ENCODE measurements around the gene ZNF511.
A peak's percentile ranks its signal among the peaks of the same experiment; 100 is the strongest.
"Not testable (repeated sequence)": the region's sequence is repeated elsewhere in the genome, so short reads cannot be mapped to it uniquely, and the experiment has no call there.

Gene ZNF511, protein sequence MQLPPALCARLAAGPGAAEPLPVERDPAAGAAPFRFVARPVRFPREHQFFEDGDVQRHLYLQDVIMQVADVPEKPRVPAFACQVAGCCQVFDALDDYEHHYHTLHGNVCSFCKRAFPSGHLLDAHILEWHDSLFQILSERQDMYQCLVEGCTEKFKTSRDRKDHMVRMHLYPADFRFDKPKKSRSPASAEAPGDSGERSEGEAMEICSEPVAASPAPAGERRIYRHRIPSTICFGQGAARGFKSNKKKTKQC

GRCh38 chr10:133308421-133309099 is at the start of gene ZNF511, which contains the start of gene TUBGCP2:
Gene ZNF511, plus strand, starts transcription at chr10:133308914. Its CDS starts 30 bp downstream, at chr10:133308944.
Gene TUBGCP2, minus strand, starts transcription at chr10:133308872. Its CDS starts 5,931 bp downstream, at chr10:133302941.
- DNase-seq (ENCODE audit: low spot score): peak; percentile 86

- no peak for DNase-seq (ENCODE audit: low spot score)
Measured at GRCh38 chr10:133259602-133259989, 49.1 kb upstream of the ZNF511 start.

GRCh38 chr10:133260895-133261725 is 47.6 kb upstream of the ZNF511 start:
- DNase-seq (ENCODE audit: low spot score): peak; percentile 40

DNA sequence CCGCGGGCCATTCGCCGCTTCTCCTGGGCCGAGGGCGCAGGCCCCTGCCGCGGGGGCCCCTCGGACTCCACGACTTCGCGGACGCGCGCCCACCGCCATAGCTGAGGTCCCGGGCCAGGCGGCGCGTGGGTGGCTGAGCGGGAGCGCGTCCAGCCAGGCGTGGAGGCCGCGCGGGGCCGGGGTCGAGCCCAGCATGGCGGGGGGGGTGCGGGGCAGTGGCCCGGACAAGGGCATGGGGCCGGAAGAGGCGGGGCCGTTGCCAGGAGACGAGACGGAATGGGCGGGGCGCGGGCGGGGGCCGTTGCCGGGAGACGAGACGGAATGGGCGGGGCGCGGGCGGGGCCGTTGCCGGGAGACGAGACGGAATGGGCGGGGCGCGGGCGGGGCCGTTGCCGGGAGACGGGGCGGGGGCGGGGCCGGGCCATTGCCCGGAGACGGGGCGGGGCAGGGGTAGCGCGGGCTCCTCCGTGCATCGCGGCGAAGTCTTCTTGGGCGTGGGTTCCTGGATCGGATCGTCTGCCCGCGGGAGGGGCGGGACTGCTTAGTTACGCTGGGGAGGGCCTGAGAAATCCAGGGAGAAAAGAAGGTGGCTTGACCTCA is 46.9 kb upstream of the ZNF511 start:
- DNase-seq (ENCODE audit: low spot score): peak; percentile 67

GRCh38 chr10:133262696-133263095 is 46.0 kb upstream of the ZNF511 start:
- DNase-seq (ENCODE audit: low spot score): no peak

DNA sequence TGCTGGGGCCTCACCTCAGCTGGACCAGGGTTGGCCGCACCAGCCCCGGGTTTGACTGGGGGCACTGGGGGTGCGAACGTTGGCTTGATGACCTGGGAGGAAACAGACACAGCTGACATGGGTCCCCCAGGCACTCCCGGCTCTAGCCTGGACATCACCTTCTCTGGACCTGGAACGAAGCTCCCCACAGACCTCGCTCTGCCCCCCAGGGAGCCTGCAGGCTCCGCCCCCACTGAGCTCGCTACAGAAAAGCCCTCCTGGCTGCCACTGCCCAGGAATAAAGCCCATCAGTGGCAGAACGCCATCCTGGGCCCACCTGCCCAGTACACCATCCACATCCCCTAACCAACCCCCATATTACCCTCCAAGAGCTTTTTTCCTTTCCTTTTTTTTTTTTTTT is 45.0 kb upstream of the ZNF511 start:
- no peak for DNase-seq (ENCODE audit: low spot score)

- DNase-seq (ENCODE audit: low spot score): no peak
Measured at GRCh38 chr10:133264461-133264860, 44.3 kb upstream of the ZNF511 start.

GRCh38 chr10:133265052-133265451 is 43.7 kb upstream of the ZNF511 start:
- not testable (repeated sequence) for DNase-seq (ENCODE audit: low spot score)

DNA sequence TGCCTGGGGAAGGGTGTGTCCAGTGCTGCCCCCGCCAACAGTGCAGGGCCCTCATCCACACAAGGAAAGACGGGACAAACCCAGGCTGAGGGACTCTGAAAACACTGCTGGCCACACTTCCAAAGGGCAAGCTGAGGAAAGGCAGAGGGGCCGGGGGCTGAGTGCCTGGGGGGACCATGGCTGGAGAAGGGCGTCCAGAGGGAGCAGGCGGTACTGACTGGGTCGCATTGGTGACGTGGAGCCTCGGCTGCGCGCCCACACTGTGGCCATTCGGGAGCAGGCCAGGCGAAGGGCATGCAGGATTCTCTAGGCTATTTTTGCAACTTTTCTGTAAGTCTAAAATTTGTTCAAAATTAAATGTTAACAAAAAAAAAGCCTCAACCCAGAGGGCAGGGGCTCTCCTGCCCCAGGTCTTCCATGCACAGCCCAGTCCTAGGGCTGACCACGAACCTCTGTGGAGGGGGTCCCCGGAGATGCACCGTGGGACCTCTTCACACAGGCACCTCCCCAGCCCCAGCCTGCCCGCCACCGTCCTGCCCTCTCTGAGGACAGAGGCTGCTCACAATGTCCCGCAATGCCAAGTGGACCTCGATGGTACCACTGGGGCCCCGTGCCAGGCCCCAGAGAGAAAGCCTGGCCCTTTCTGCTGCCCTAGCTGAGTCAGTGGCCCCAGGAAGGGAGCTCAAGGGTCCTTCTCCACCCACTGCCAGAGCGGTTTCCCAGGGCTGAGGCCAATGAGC is 42.5 kb upstream of the ZNF511 start:
- DNase-seq (ENCODE audit: low spot score): no peak

DNA sequence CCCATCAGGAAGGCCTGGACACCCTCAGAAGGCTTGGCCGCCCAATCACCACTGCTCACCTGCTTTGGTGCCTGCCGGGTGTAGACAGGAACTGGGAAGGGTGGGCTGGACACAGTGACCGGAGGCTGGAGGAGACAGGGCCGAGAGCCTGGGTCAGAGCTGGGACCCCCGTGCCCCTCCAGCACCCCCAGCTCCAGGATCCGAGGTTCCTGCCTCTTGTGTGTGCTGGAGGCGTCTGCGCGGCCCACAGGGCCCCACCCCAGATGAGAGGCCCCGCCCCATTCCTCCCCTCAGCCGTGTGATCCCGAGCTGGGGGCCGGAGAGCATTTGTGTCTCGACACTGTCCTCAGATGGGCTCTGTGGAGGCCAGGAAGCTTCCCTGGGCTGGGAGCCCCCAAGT is 41.4 kb upstream of the ZNF511 start:
- DNase-seq (ENCODE audit: low spot score): no peak

DNA sequence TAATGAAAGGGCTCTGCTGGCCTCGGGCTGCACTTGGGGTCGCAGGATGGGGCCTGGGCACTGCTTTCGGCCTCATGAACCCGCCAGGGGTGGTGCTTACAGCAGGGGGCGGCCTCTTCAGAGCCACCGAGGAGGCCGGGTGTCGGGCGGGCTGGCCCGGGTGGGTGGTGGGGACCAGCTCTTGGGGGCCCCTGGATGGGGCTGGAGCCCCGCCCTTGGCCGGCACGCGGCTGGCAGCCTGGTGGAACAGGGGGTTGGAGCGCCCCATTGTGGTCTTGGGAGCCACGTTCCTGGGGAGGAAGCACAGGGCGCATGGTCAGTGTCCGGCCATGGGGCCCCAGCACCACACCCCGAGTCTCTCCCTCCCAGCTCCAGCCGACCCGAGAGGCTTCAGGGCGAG is 40.9 kb upstream of the ZNF511 start:
- DNase-seq (ENCODE audit: low spot score): no peak

- DNase-seq (ENCODE audit: low spot score): no peak
Measured at GRCh38 chr10:133268532-133268931, 40.2 kb upstream of the ZNF511 start.

DNA sequence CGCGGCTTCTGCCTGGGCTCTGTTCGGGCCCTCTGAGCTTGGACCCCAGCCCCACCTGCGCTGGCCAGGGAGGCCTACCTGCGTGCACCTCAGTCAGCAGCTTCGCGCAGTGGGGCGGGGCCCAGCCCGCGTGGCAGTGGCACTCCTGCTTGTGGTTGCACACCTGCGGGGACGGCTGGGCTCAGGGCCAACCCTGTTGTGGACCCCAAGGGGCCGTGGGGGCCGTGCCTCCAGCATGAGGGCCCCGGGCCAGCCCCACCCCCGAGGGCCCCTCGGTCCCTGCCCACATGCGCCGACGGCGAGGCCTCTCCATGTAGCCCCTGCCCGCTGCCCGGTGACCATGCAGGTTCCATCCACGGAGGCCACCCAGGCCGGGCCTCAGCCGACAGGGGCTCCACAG is 39.3 kb upstream of the ZNF511 start:
- no peak for DNase-seq (ENCODE audit: low spot score)

DNA sequence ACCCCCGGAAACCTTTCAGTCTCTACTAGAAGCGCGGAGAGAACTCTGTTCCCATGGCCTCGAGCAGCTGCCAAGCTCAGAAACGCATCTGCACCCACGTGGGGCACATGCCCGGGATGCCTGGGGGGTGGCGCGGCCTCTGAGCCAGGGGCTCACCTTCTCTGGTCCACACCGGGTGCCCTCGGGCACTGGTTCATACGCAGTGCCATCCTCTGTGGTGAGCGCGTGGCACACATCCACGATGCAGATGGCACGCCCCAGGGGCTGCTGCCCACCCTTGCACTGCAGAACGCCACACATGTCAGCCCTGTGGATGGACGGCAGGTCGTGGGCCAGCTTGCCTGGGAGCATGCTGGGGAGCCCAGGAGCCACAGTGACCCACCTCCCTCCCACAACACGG is 38.5 kb upstream of the ZNF511 start:
- DNase-seq (ENCODE audit: low spot score): no peak

GRCh38 chr10:133270773-133271297 is 37.9 kb upstream of the ZNF511 start:
- no peak for DNase-seq (ENCODE audit: low spot score)

- no peak for DNase-seq (ENCODE audit: low spot score)
Measured at GRCh38 chr10:133271521-133272300, 37.0 kb upstream of the ZNF511 start.

- no peak for DNase-seq (ENCODE audit: low spot score)
Measured at GRCh38 chr10:133272301-133272963, 36.3 kb upstream of the ZNF511 start.

- no peak for DNase-seq (ENCODE audit: low spot score)
Measured at GRCh38 chr10:133272964-133273420, 35.7 kb upstream of the ZNF511 start.

- DNase-seq (ENCODE audit: low spot score): no peak
Measured at GRCh38 chr10:133273534-133274143, 35.1 kb upstream of the ZNF511 start.
